ENCODE data around the gene UNC13A. TPM values are rescaled to one million over a fixed set of nuclear protein-coding genes. Genes with fewer than 3 reads are reported as not detected.

UNC13A gene
- total RNA-seq, 1 experiment from 2014 or later = 22.2 TPM

GRCh38 chr19:17627161-17627560 lies 61.0 kb downstream of the UNC13A start:
- Histone ChIP-seq H4K5ac (ENCODE audit: insufficient read length, low read depth, low read length) (no peak overlapping the region), H3K27me3 (ENCODE audit: insufficient read depth, low read length) (no peaks in the 10 kb centered on the region), H2BK15ac (ENCODE audit: low read depth, low read length) (no peak overlapping the region), H3K9ac (ENCODE audit: extremely low read depth, insufficient read length, low read length) (no peak overlapping the region), H3K79me1 (ENCODE audit: insufficient read depth, low read depth, low read length, poor library complexity, severe bottlenecking) (no peaks in the 10 kb centered on the region), H3K4ac (ENCODE audit: low read depth, low read length) (no peak overlapping the region), H3K4me1 (ENCODE audit: insufficient read depth, low read length) (no peaks in the 10 kb centered on the region), H3K79me2 (ENCODE audit: insufficient read depth, low read length) (no peaks in the 10 kb centered on the region), H4K8ac (replicated peaks; ENCODE audit: insufficient read length, low read depth, low read length) (no peak overlapping the region), H3K18ac (ENCODE audit: insufficient read length, low read depth, low read length) (no peak overlapping the region), H3K23ac (ENCODE audit: insufficient read length, low read depth, low read length) (no peak overlapping the region), H2AFZ (ENCODE audit: low read length) (no peak overlapping the region), H3K23me2 (ENCODE audit: insufficient read length, low read depth, low read length, poor library complexity, severe bottlenecking) (no peaks in the 10 kb centered on the region), H2BK120ac (ENCODE audit: low read depth, low read length, poor library complexity, severe bottlenecking) (no peak overlapping the region), H3K56ac (ENCODE audit: insufficient read length, low read depth, low read length) (no peak overlapping the region), H4K20me1 (ENCODE audit: control insufficient read depth, insufficient read depth, insufficient read length) (no peaks in the 10 kb centered on the region), H2AK5ac (ENCODE audit: insufficient read length, low read length) (no peak overlapping the region), H3K14ac (ENCODE audit: insufficient read depth, low read length) (no peak overlapping the region), H3K4me2 (ENCODE audit: insufficient read depth, insufficient read length, low read length) (no peak overlapping the region), H3T11ph (ENCODE audit: low read length) (no peak overlapping the region), H2BK20ac (ENCODE audit: low read depth, low read length, poor library complexity, severe bottlenecking) (no peak overlapping the region), H2BK12ac (ENCODE audit: insufficient read length, low read depth, low read length) (no peak overlapping the region), H2BK5ac (ENCODE audit: insufficient read length, low read length) (no peak overlapping the region), H3K27ac (ENCODE audit: insufficient read length, low read depth, low read length) (no peak overlapping the region), H4K91ac (ENCODE audit: insufficient read length, low read depth, low read length) (no peak overlapping the region), H3K9me3 (ENCODE audit: control insufficient read depth, low read depth, low read length) (no peaks in the 10 kb centered on the region)
- DNase-seq = no peak
- Mint-ChIP-seq H3K4me1 (peaks cover 0 to 2% of the 10 kb centered on the region in 2 experiments; a peak in 1 of 4 replicates), H3K36me3 (ENCODE audit: insufficient read depth in 1 of 3, low read depth in 3 of 3) (peaks cover 27 to 36% (median 36%) of the 10 kb centered on the region in 3 experiments; a peak in 6 of 7 replicates), H3K4me3 (no peak overlapping the region), H3K9me3 (no peaks in the 10 kb centered on the region; a peak in 1 of 5 replicates), H3K27me3 (ENCODE audit: low read depth) (0 out of 2 replicates have a peak, but pooled peaks cover 2% of the 10 kb centered on the region), H3K27ac (no peak overlapping the region)
- no CpG with 5 or more reads among the region's 3 CpGs for WGBS (ENCODE audit: extremely low coverage, insufficient read length, low lambda C conversion rate)
- no peak for TF ChIP-seq CTCF (conservative IDR thresholded peaks at IDR 0.05)

Data from H9 (cell line).